ENCODE results near the gene ALOXE3.

The ALOXE3 gene

DNA sequence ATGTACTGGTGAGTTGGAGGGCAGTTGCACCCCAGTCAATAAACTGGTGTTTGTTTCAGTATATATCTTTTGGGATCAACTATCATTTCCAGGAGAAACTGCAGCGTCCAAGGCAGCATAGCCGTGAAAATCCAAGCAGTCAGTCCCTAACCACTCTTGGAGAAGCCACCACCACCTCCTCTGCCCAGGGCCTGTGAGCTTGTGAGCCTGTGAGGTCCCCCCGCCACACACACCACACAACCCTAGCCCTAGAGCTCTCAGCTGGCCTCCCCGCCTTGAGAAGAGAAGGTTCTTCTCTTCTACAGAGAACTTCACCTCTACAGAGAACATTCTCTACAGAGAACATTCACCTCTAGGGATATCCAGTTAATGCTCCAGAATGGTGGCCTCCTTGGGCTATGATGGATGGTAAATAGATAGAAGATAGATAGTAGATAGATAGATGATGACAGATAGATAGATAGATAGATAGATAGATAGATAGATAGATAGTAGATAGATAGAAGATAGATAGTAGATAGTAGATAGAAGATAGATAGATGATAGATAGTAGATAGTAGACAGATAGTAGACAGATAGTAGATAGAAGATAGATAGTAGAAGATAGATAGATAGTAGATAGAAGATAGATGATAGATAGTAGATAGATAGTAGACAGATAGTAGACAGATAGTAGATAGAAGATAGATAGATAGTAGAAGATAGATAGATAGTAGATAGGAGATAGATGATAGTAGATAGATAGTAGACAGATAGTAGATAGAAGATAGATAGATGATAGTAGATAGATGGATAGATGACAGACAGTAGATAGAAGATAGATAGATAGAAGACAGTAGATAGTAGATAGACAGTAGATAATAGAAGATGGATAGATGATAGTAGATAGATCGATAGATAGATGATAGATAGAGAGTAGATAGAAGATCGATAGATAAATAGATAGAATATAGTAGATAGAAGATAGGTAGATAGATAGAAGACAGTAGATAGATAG, 65.8 kb downstream of the ALOXE3 start:
- DNase-seq (ENCODE audit: low read depth), result no peak
- TF ChIP-seq, protein P1, sequence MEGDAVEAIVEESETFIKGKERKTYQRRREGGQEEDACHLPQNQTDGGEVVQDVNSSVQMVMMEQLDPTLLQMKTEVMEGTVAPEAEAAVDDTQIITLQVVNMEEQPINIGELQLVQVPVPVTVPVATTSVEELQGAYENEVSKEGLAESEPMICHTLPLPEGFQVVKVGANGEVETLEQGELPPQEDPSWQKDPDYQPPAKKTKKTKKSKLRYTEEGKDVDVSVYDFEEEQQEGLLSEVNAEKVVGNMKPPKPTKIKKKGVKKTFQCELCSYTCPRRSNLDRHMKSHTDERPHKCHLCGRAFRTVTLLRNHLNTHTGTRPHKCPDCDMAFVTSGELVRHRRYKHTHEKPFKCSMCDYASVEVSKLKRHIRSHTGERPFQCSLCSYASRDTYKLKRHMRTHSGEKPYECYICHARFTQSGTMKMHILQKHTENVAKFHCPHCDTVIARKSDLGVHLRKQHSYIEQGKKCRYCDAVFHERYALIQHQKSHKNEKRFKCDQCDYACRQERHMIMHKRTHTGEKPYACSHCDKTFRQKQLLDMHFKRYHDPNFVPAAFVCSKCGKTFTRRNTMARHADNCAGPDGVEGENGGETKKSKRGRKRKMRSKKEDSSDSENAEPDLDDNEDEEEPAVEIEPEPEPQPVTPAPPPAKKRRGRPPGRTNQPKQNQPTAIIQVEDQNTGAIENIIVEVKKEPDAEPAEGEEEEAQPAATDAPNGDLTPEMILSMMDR (conservative IDR thresholded peaks at IDR 0.05; ENCODE audit: low read depth, low read length), result no peak
- no peak overlapping the region for H3K4me3 ChIP-seq (ENCODE audit: low read length)

DNA sequence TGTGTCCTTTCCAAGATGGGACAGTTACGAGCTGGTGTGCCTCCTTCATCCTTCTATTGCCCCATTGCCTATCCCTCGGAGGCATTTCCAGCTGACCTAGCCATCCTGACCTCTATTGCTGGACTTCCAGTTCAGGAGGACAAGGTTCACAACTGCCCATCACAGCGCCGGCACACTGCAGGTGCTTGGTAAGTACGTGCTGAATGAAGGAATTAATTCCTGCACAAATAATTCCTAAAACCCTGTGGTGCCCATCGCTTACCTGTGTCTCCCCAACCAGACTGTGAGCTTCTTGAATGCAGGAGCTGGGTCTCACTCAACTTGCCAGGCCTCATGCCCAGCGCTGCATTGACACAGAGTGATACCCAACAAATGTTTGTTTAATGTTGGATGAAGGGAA, 66.5 kb downstream of the ALOXE3 start:
- no peak overlapping the region for H3K4me3 ChIP-seq (ENCODE audit: low read length)
- TF ChIP-seq, protein P1 (conservative IDR thresholded peaks at IDR 0.05; ENCODE audit: low read depth, low read length), result no peak
- no peak for DNase-seq (ENCODE audit: low read depth)

DNA sequence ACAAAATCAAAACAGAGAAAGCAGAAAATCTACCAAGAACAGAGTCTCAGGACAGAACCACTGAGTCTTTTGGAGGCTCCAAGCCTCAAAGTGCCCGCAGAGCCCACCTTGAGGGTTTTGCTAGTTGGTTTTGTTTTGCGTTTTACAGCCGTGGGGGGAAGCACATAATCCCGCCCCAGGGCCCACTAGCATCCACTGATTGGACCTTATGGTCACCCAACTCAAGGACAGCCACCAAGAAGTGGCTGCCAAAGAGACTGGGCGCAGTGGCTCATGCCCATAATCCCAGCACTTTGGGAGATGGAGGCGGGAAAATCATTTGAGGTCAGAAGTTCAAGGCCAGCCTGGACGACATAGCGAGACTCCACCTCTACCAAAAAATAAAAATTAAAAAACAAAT, 69.6 kb downstream of the ALOXE3 start:
- DNase-seq (ENCODE audit: low read depth), result no peak

DNA sequence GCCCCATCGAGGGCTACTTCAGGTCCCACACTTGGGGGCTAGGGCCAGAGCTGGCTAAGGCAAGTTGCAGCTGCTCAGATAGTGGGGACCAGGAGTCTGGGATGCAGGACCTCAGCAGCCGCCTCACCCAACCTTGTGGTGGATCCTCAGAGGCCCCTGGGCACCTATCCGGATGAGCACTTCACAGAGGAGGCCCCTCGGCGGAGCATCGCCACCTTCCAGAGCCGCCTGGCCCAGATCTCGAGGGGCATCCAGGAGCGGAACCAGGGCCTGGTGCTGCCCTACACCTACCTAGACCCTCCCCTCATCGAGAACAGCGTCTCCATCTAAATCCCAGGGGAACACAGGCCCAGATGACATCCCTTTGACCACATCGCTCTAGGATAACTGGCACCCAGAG, 70.1 kb downstream of the ALOXE3 start:
- no peak overlapping the region for H3K4me3 ChIP-seq (ENCODE audit: low read length)
- TF ChIP-seq, protein P1 (conservative IDR thresholded peaks at IDR 0.05; ENCODE audit: low read depth, low read length), result no peak

More for the DNA sequence above, 69.6 kb downstream of the ALOXE3 start:
- TF ChIP-seq, protein P1 (conservative IDR thresholded peaks at IDR 0.05; ENCODE audit: low read depth, low read length), result no peak
- no peak overlapping the region for H3K4me3 ChIP-seq (ENCODE audit: low read length)

DNA sequence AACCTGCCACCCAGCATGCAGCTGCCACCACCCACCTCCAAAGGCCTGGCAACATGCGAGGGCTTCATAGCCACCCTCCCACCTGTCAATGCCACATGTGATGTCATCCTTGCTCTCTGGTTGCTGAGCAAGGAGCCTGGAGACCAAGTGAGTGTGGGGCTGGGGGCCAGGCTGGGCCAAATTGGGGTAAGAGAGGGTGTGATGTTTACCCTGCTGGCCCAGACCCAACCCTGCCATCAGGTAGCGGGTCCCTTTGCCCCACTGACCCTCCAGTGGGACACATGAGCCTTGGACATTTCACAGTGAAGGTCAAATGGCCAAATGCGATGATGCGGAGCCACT, 70.6 kb downstream of the ALOXE3 start:
- TF ChIP-seq, protein P1 (conservative IDR thresholded peaks at IDR 0.05; ENCODE audit: low read depth, low read length), result no peak
- no peak overlapping the region for H3K4me3 ChIP-seq (ENCODE audit: low read length)
- no peak for DNase-seq (ENCODE audit: low read depth)

More for the DNA sequence above, 70.1 kb downstream of the ALOXE3 start:
- no peak for DNase-seq (ENCODE audit: low read depth)

DNA sequence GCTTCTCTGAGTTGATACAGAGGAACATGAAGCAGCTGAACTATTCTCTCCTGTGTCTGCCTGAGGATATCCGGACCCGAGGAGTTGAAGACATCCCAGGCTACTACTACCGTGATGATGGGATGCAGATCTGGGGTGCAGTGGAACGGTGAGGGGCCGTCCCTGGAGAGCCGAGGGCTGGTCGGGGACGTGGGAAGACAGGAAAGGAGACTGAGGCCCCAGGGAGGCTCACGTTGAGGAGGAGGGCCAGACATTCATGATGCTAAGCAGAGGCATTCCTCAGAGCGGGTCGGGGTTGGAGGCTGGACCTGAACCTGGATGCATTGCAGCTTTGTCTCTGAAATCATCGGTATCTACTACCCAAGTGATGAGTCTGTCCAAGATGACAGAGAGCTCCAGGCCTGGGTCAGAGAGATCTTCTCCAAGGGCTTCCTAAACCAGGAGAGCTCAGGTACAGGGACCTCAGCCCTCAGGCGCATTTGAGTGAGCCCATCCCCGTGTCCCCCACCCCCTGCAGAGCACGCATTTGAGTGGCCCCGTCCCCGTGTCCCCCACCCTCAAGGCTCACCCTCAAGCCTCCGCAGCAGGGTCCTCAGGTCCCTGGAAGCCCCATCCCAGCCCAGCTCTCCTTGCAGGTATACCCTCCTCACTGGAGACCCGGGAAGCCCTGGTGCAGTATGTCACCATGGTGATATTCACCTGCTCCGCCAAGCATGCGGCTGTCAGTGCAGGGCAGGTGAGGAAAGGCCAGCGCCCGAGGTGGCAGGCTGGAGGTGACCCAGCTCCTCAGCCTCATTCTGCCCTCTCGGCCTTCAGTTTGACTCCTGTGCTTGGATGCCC, 71.2 kb downstream of the ALOXE3 start:
- DNase-seq (ENCODE audit: low read depth), result no peak
- TF ChIP-seq, protein P1 (conservative IDR thresholded peaks at IDR 0.05; ENCODE audit: low read depth, low read length), result no peak
- no peak overlapping the region for H3K4me3 ChIP-seq (ENCODE audit: low read length)

Data from retinal pigment epithelial cell (primary cell).